Measurements from ENCODE around the gene ADCK1.
"Not testable (repeated sequence)": the region's sequence is repeated elsewhere in the genome, so short reads cannot be mapped to it uniquely, and the experiment has no call there.

ADCK1 gene

DNA sequence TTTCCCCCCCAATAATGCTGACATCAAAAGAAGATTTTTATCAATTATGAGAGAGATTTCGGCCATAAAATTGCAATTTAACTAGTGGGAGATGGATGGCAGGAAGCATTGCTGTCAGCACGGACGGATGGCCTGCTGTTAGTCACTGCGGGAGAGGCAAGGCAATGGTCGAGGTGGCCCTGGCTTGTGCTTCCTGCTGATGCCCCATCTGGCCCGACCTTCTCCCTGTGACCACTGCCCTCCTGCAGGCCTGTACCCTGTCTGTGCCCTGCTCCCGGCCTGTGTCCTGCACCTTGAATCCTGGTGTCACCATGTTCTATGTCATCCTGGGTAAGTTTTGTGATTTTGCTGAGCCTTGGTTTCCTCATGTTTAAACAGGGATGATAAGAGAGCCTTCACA lies 67.6 kb downstream of the ADCK1 start:
- no peak for DNase-seq

DNA sequence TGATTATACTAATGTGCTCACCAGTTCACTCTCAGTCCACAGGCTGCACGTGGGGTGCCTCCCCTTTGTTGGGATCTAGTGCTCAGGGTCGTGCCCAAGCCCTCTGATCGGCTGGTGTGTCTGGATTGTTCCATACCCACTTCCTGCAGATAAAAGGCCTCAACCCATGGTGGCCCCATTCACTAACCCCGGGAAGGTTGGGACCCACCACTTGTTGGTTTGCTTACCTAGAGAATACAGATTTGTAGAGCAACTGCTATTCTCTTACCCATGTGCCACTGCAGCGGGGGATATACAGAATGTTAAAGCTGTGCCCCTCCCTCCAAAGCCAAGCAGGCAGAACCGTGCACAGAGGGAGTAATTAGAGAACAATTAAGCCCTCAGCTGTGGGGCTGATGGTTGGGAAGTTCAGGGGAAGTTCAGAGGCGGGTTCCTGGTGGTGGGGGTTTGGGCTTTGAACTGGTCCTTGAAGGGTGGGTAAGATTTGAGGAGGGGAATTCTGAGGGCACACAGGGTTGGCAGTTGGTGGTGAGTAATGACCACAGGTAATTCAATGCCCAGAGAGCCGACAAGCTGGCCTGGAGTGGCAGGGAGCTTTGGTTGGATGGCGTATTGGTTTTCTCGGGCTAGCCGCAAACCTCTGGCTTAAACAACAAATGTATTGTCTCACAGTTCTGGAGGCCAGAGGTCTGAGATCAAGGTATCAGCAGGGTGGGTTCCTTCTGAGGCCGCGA lies 68.8 kb downstream of the ADCK1 start:
- no peak for DNase-seq

DNA sequence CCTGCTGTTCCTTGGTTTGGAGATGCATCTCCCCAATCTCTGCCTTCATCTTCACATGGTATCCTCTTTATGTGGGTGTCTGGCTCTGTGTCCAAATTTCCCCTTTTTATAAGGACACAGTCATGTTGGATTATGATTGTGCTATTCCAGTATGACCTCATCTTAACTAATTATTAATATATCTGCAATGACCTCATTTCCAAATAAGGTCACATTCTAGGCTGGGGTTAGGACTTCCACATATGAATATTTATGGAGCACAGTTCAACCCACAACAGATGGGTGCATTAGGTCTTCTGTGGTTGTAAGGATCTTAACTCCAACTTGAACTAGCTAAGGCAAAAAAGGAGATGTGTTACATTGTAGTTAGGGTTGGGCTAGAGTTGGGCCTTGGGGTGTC lies 69.4 kb downstream of the ADCK1 start:
- DNase-seq = no peak

DNA sequence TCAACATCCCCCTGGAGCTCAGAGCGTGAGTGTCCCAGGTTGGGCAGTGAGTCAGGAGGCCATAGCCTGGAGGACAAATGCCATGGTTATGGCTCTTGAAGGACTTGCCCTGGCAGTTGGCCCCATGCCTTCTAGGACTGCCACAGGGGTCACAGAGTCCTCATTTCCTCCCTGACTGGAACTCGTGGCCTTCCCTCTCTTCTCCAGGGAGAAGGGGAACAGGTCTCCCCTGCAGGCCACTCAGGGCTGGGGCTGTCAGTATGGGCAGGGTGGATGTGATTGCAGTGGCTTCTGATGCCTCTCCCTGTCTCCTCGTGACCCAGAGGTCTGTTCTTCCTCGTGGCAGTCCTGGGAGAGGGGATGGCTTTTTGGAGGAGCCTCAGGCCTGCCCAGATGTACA lies 70.7 kb downstream of the ADCK1 start:
- no peak for DNase-seq

DNA sequence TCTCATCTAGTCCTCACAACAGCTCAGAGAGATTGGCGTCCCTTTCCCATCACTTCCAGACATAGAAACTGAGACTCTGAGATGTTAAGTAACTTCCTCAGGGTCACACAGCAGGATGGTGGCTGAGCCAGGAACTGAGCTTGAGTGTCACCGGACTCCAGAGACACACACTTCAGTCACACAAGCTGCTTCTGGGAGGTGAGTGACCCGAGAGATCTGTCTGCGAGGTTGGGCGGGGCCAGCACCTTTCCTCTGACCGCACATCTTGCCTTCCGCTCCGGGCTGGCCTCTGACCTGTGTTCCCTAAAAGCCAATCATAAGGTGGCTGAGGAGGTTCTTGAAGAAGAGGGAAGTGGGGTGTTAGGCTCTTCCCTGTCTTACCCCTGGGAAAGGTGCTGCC lies 72.2 kb downstream of the ADCK1 start:
- DNase-seq = no peak

DNA sequence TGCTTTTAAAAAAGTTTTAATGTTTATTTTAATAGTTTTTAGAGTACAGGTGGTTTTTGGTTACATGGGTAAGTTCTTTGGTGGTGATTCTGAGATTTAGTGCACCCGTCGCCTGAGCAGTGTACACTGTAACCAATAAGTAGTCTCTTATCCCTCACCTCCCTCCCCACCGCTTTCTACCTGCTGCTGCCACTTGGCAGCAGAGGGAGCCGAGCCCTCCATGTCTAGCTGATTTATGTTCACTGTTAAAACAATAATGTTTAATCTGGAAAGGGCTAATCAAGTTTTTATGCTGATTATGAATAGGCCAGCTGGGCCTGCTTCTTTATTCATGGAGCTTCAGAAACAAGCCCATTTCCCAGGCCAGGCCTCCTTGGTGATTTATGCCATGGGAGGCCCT lies 73.1 kb downstream of the ADCK1 start:
- no peak for DNase-seq

DNA sequence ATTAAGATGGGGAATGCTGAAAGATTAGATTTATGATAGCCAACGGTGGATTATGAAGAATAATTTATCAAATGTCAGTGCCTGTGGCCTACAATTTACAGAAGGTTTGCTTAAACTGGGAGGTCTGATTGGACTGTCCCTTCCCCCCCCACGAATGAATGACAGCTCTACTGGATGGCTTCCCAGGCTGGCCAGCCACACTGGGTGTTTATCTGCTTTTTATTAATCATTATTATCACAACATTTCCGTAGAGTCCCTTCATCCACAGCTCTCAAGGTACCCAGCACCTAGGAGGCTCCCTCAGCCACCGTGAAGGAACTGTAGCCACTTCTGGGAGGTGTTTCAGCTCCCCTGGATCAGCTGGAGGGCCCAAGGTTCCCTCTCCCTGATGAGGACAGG lies 78.9 kb downstream of the ADCK1 start:
- DNase-seq = no peak

DNA sequence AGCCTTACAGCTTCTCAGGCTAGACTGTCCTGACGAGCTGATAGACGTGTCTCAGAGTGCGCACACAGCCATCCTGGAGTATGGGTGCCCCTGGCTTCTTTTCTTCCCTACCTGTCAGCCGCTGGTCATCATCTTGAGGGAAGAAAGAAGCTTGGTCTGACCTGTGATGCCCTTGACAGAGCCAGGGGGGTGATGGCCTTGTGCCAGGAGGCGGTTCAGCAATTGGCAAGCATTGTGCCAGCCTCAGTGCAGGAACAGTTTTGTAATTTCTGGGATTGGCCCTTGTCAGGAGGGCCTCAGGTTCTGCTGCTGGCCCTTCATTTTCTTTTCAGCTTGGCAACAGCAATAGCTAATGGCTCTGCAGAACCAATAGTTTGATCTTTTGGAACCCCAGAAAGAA lies 80.1 kb downstream of the ADCK1 start:
- DNase-seq = no peak

DNA sequence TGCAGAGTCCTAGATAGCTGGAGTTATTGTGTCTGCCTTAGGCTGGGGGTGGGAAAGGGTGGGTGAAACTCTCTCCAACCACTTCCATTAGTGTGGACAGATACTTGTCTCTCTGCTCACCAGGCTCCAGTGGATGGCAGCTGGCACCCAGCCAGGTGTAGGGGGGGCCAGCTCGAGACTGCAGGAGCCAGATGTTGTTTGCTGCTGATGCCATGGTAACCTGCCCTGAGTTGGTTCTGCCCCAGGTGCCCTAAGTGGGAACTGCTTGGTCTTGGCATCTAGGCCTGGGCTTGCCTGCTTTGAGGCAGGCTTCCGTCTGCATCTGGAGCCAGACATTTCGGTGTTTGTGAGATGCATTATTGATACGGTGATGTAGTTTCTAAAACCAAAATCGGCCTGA lies 82.2 kb downstream of the ADCK1 start:
- DNase-seq = no peak

DNA sequence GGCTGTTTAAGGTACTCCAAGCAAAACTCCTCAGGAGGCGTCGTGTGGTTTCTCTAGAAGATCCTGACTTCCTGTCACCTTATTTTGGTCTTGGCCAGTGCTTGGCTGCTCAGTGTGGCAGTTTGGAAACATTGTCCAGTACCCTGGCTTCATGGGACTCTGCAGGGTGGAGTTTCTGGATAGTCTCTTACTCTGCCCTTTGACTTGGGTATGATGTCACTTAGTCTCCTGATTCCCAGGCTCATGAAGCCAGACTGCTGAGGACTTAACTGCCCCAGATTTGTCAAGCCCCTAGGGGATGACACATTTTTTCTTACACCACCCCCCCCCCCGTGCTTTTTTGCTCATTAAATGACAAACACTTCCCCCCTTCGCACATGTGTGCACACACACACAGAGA lies 82.7 kb downstream of the ADCK1 start:
- DNase-seq = no peak

DNA sequence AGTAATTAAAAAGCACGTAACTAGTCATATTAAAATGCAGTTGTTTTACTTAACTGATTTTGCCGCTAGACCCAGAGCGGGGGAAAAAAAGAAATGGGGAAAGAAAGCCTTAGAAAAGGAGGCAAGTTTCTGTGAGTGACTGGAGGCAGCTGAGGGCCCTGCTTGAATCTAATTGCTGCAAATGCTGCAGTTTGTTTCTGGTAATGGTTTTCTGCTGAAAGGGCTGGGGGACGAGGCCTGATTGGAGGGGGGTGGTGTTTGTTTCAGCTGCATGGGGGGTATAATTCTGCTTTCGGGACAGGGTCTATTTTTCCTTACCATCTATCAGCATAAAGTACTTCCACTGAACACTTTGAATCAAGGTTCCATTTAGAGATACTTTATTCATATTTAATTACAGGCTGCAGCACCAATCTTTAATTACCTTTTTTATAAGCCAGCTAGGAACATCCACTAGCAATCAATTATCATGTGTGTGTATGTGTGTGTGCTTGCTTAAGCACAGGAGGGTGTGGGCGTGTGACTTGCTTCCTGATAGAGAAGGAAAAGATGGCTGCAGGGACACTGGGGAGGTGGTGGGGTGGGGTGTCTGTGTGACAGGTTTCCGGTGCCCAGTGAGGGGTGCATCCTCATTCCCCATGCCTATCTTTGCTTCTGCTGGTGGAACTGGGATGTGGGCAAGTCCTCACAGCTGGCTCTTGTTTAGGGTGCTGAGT lies 83.4 kb downstream of the ADCK1 start:
- DNase-seq = no peak

DNA sequence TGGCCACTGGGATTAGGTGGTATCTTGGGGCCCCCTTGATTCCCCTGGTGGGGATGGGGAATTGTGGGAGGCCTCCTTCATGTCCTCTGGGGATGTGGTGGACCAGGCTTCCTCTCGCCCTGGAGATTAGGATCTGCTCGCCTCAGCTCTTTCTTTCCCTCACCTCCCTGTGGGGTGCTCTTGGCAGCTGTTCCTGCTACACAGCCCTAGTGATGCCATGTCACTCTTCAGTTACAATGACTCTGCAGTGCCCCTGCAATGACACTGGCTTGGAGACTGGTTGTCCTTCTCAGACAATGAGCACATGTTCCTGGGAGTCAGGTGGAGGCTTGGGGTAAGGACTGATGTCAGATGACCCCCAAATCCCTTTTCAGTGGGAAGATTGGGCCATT lies 83.9 kb downstream of the ADCK1 start:
- DNase-seq = no peak

DNA sequence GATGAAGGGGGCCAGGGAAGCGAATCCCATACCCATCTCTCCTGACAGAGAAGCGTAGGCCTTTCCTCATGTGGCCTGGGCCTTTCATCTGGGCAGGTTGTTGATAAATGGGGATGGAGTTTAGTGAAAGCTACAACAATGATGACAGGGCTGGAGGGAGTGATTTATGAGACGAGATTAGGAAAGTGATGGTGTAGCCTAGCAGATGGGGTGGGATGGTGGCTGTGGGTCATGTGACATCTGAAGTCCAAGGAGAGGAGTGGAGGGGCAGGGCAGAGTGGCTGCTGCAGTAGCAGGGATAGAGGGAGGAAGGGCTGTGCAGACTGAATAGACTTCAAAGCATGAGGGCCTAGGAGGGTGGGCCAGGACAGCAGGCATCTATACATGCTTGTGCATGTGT lies 85.5 kb downstream of the ADCK1 start:
- no peak for DNase-seq

DNA sequence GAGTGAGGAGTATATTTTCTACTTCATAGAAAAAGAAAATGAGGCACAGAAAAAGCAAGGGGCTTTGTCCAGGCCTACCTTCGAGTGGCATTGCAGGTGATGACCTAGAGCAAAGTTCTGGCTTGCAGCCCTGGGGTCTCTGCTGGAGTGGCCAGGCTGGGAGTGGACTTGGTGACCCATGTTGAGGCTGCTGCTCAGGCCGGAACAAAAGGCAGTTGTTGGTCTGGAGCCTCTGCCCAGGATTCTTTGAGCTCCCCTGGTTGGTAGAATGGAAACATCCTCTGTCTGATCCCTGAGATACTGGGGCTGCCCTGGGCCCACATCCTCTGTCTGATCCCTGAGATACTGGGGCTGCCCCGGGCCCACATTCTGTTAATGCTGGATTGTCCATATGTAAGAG lies 86.1 kb downstream of the ADCK1 start:
- no peak for DNase-seq

DNA sequence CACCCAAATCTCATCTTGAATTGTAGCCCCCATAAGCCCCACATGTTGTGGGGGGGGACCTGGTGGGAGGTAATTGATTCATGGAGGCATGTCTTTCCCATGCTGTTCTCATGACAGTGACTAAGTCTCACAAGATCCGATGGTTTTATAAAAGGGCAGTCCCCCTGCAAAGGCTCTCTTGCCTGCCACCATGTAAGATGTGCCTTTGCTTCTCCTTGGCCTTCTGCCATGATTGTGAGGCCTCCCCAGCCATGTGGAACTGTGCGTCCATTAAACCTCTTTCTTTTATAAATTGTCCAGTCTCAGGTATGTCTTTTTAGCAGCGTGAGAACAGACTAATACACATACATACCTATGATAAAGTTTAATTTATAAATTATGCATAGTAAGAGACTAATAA lies 89.0 kb downstream of the ADCK1 start:
- DNase-seq = not testable (repeated sequence)

DNA sequence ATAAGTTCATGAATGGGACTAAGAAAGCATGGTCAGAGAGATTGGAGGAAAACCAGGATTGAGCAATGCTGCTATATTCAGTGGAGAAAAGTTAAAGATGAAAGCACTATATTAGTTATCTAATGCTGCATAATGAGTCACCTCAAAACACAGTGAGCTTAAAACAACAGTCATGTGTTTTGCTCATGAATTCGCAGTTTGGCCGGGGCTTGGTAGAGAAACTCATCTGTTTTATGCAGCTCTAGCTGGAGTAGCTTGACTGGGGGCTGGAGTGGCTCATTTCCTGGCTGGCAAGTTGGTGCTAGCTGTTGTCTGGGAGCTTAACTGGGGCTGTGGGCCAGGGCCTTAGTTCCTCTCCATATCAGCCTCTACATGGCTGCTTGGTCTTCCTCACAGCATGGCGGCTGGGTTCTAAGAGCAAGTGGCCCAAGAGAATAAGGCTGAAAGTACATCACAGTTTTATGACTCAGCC lies 90.1 kb downstream of the ADCK1 start:
- no peak for DNase-seq

DNA sequence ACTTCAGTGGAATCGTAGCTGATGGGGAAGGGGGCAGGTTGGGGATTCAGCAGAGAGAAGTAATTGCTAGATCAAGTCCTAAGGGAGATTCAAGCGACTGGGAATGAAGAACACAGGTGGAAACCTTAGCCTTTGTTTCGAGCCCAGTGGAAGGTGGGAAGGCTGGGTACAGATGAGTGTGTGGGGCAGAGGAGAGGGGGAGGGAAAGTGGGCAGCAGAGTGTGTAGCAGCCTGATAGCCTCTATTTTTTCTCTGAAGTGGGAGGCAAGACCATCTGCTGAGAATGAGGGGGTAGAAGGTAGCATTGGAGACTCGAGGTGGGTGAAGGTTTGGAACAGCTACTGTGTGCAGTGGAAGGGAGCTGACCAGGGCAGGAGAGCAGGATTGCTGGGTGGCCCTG lies 91.0 kb downstream of the ADCK1 start:
- DNase-seq = no peak

DNA sequence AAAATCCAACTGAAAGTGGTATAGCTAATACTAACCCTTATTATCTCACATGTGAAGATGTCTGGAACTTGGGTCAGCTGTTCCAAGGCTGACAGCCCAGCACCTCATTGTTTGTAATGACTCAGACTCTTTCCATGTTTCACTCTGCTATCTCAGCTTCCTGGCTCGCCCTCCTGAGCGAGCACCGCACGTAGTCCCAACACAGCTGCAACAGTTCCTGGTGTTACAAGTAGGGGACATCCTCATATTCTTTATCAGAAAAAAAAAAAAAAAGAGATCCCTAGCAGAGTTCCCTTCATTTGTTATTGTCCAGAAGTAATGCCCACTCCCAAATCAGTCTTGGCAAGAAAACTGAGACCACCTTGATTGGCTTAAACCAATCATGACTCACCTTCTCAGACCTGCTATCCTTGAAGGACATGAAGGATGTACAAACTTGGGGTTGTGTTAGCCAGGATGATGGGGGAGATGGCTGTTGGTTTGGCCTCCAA lies 92.5 kb downstream of the ADCK1 start:
- DNase-seq = no peak

DNA sequence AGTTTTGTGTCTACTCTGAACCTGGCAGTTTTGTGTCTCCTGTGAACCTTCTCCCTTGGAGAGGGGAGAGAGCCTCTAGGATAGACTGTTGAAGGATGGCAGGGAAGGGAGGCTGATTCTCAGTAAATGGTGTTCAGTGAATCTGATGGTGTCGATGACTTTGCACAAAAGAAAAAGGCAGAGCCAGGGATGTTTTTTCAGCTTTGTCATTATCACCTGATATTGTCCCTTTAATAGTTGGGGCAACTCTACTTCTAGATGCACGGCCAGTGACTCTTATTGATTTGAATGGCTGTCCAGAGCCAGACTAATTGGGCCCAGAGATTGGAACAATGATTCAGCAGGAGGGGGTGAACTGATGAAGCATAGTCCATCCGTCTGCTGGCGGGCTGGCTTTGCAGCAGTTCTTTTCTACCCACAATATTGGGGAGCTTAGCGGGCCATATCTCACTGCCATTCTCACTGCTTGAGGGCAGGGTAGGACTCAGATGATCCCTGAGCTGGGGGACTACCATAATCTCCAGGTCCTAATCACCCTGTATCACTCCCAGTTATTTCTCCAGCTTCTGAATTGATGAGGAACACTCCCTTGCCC lies 93.1 kb downstream of the ADCK1 start:
- no peak for DNase-seq

DNA sequence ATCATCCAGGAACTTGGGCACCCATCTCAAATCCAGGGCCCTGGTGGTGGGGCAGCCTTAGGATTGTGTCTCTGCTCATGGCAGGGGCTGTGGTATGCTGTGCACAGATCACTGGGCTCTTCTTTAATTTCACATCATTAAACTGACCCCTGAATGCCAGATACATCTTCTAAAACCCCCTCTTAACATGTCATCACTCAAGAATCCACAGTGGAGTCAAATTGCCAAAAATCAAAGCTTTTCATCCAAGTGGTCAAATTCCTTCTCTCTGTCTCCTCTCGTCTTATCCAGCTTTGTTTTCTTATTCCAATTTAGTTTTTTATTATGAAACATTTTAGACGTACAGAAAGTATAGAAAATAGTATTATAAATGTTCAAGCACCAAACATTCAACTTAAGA lies 97.5 kb downstream of the ADCK1 start:
- DNase-seq = no peak

DNA sequence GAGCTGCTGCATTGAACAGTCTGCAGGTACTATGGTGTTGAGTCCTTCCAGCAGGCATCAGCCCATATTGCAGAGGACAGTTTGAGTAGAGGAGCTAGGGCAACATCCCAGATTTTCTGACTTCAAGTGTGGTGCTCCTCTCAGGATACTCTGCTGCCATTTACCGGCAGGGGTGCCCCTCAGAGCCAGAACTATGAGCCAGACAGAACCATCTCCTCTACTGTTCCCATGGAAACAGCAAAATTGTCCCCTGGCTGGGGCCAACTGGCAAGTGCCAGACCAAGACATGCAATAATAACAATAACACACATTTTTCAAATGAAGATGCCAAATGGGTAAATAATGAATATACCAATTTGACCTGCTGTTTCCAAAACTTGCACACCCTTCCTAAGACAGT lies 102.9 kb downstream of the ADCK1 start:
- DNase-seq = no peak

DNA sequence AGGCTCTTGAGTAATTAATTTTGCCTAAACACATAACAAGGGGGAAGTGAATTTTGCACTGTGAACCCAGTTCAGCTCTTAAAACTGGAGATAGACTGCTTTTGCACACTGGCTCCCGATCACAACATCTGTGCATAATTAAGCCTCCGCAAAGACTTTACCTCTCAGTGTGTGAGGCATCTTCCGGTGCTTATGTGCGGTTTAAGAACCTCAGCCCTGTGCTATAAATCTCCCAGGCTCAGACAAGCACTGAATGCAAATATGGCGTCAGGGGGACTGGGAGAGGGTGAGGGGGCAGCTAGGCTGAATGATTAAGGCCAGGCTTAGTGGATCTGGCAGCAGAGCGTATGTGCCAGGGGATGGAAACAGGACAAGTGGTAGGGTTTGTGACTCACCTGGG lies 103.3 kb downstream of the ADCK1 start:
- DNase-seq = no peak

DNA sequence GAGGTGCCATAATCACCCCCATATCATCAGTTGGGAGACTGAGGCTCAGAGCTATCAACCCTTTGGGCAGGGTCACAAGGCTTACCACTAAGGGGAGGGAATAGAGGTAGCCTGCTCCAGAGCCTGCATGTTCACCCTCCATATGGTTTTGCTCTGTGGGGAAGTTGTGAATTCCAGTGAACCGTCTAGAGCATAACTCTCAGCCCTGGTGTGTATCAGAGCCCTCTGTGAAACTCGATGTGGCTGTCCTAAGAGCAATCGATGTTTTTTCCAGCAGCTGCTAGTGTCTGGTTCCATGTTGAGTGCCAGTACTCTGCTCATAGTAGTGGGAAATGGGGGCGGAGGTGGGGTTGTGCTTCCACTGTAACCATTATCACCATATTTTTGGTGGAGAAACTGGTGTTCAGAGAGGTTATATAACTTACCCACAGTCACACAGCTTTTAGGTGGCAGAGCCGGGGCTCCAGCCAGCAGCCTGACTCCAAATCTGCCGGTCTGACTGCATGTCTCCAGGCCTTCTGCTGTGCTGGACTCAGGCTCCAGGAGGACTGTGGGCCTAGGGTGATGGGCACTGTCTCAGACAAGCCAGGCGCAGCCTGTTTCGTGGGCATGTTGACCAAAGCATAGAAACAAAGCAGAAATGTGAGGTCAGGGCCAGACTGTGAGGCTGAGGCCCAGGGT lies 104.2 kb downstream of the ADCK1 start:
- no peak for DNase-seq

DNA sequence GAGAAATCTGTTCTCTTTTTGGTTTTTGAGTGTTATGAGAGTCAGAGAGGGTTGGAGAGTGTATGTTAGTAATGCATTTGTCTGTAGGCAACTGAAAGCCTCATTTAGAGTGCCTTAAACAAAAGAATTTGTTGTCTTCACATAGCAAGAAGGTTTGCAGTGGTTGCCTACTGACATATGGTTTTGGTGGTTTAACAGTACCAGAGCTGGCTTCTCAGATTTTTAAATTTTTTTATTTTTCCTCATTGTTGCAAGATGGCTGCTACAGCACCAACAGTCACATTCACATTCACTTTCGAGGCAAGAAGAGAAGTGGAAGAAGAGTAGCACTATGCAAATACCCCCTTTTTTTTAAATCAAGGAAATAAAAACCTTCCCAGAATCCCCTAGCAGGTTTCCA lies 106.5 kb downstream of the ADCK1 start:
- no peak for DNase-seq
